Neutrophil (primary cell): ENCODE results near the gene TBX5.

Source experiments
- H3K27ac ChIP-seq: fragments of 200-600 bp; sonication (generic); 2 replicates; pipeline ENCODE4 v1.5.1; 2016; ENCODE audit warnings: mild to moderate bottlenecking, moderate library complexity
- H3K27me3 ChIP-seq: fragments of 200-600 bp; sonication (generic); 2 replicates; pipeline ENCODE4 v1.6.0; 2016; ENCODE audit warnings: mild to moderate bottlenecking
- H3K36me3 ChIP-seq: fragments of 200-600 bp; sonication (generic); 2 replicates; pipeline ENCODE4 v1.5.1; 2017
- H3K4me1 ChIP-seq, 2 experiments: fragments of 200-600 bp in 1 of 2; sonication (generic) in 1 of 2; 1 replicate in 1 of 2; 2 replicates in 1 of 2; pipeline versions ENCODE4 v1.5.1 to v1.6.1; 2013 to 2016; ENCODE audit warnings: low read depth in 1 of 2, low read length in 1 of 2, mild to moderate bottlenecking in 1 of 2, moderate library complexity in 1 of 2; ENCODE audit not compliant: control insufficient read depth in 1 of 2, insufficient read depth in 1 of 2
- H3K4me3 ChIP-seq, 2 experiments: fragments of 200-600 bp in 1 of 2; sonication (generic) in 1 of 2; 1 replicate in 1 of 2; 2 replicates in 1 of 2; pipeline ENCODE4 v1.5.1; 2013 to 2016; ENCODE audit warnings: low read depth in 1 of 2, low read length in 1 of 2, mild to moderate bottlenecking in 1 of 2, moderate library complexity in 1 of 2
- H3K9me3 ChIP-seq: fragments of 200-600 bp; sonication (generic); 2 replicates; pipeline ENCODE4 v1.5.1; 2016
- CTCF ChIP-seq: fragments of 200-600 bp; sonication (generic); IDR thresholded peaks from 2 replicates; pipeline ENCODE4 v1.5.1; 2016; ENCODE audit warnings: antibody characterized with exemption

TBX5 gene

GRCh38 chr12:114406984-114407841 lies 1.3 kb upstream of the TBX5 start:
- Histone ChIP-seq H3K4me1 (no peaks in the 10 kb centered on the region), H3K27me3 (peaks cover 100% of the 10 kb centered on the region), H3K4me3 (no peak overlapping the region), H3K9me3 (no peaks in the 10 kb centered on the region), H3K27ac (no peak overlapping the region), H3K36me3 (no peaks in the 10 kb centered on the region)
- TF ChIP-seq CTCF, result no peak

GRCh38 chr12:114406316-114406983 lies 506 bp upstream of the TBX5 start:
- Histone ChIP-seq H3K27ac (no peak overlapping the region), H3K4me3 (no peak overlapping the region), H3K36me3 (no peaks in the 10 kb centered on the region), H3K27me3 (peaks cover 100% of the 10 kb centered on the region), H3K4me1 (no peaks in the 10 kb centered on the region), H3K9me3 (no peaks in the 10 kb centered on the region)
- TF ChIP-seq CTCF, result no peak

- Histone ChIP-seq H3K36me3 (no peaks in the 10 kb centered on the region), H3K4me1 (no peaks in the 10 kb centered on the region), H3K4me3 (no peak overlapping the region), H3K27ac (no peak overlapping the region), H3K27me3 (peaks cover 100% of the 10 kb centered on the region), H3K9me3 (no peaks in the 10 kb centered on the region)
- no peak for TF ChIP-seq CTCF
Measured at GRCh38 chr12:114404926-114405518, 922 bp downstream of the TBX5 start.

- no peaks in the 10 kb centered on the region for H3K9me3 ChIP-seq
- no peak for TF ChIP-seq CTCF
Measured at GRCh38 chr12:114404083-114404925, 1.6 kb downstream of the TBX5 start.

GRCh38 chr12:114403690-114404066 lies 2.3 kb downstream of the TBX5 start:
- Histone ChIP-seq H3K27ac (no peak overlapping the region), H3K36me3 (no peaks in the 10 kb centered on the region), H3K9me3 (no peaks in the 10 kb centered on the region), H3K27me3 (peaks cover 100% of the 10 kb centered on the region), H3K4me3 (no peak overlapping the region), H3K4me1 (no peaks in the 10 kb centered on the region)
- no peak for TF ChIP-seq CTCF

More at GRCh38 chr12:114404083-114404925, 1.6 kb downstream of the TBX5 start:
- Histone ChIP-seq H3K27ac (no peak overlapping the region), H3K4me3 (no peak overlapping the region), H3K27me3 (peaks cover 100% of the 10 kb centered on the region), H3K4me1 (no peaks in the 10 kb centered on the region), H3K36me3 (no peaks in the 10 kb centered on the region)
